ENCODE data around the gene KCNH6.

Gene KCNH6

DNA sequence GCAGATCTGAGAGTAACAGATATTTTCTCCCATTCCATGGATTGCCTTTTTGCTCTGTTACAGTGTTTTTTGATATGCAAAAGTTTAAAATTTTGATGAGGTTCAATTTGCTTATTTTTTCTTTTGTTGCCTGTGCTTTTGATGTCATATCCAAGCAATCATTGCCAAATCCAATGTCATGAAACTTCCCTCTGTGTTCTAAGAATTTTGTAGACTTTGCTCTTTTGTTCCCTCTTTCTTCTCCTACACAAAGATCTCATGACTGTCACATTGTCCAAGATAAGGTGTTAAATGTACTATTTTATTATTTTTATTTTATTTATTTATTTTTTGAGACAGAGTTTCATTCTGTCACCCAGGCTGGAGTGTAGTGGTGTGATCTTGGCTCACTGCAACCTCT lies 18.9 kb upstream of the KCNH6 start (continued):
- TF ChIP-seq, protein P1, sequence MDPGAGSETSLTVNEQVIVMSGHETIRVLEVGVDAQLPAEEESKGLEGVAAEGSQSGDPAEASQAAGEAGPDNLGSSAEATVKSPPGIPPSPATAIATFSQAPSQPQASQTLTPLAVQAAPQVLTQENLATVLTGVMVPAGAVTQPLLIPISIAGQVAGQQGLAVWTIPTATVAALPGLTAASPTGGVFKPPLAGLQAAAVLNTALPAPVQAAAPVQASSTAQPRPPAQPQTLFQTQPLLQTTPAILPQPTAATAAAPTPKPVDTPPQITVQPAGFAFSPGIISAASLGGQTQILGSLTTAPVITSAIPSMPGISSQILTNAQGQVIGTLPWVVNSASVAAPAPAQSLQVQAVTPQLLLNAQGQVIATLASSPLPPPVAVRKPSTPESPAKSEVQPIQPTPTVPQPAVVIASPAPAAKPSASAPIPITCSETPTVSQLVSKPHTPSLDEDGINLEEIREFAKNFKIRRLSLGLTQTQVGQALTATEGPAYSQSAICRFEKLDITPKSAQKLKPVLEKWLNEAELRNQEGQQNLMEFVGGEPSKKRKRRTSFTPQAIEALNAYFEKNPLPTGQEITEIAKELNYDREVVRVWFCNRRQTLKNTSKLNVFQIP (CRISPR knock-in tag; IDR thresholded peaks at IDR 0.05; ENCODE audit: borderline replicate concordance, low read depth), result no peak
- TF ChIP-seq RARB (CRISPR knock-in tag; IDR thresholded peaks at IDR 0.05), result no peak
- no peak for TF ChIP-seq ZNF8 (CRISPR knock-in tag; IDR thresholded peaks at IDR 0.05)

DNA sequence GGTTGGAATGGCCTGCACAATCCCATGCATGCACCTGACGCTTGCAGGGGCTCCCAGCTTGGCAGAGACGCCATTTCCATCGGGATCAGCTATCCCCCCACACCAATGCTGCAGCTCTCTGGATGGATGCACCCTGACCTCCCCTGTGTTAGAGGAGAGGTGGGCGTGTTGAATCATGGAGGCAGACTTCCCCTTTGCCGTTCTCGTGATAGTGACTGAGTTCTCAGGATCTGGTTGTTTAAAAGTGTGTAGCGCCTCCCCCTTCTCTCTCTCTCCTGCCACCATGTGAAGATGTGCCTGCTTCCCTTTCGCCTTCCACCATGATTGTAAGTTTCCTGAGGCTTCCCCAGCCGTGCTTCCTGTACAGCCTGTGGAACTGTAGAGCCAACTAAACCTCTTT lies 17.8 kb upstream of the KCNH6 start:
- TF ChIP-seq, protein P2, sequence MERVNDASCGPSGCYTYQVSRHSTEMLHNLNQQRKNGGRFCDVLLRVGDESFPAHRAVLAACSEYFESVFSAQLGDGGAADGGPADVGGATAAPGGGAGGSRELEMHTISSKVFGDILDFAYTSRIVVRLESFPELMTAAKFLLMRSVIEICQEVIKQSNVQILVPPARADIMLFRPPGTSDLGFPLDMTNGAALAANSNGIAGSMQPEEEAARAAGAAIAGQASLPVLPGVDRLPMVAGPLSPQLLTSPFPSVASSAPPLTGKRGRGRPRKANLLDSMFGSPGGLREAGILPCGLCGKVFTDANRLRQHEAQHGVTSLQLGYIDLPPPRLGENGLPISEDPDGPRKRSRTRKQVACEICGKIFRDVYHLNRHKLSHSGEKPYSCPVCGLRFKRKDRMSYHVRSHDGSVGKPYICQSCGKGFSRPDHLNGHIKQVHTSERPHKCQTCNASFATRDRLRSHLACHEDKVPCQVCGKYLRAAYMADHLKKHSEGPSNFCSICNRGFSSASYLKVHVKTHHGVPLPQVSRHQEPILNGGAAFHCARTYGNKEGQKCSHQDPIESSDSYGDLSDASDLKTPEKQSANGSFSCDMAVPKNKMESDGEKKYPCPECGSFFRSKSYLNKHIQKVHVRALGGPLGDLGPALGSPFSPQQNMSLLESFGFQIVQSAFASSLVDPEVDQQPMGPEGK (CRISPR knock-in tag; IDR thresholded peaks at IDR 0.05; ENCODE audit: borderline replicate concordance), result no peak
- TF ChIP-seq ISL1 (CRISPR knock-in tag; IDR thresholded peaks at IDR 0.05), result no peak
- TF ChIP-seq ZNF8 (CRISPR knock-in tag; IDR thresholded peaks at IDR 0.05), result no peak
- TF ChIP-seq, protein P1 (CRISPR knock-in tag; IDR thresholded peaks at IDR 0.05; ENCODE audit: borderline replicate concordance, low read depth), result no peak
- no peak for TF ChIP-seq ZC3H10 (CRISPR knock-in tag; IDR thresholded peaks at IDR 0.05)
- no peak for TF ChIP-seq SNAI2 (CRISPR knock-in tag; IDR thresholded peaks at IDR 0.05)
- no peak for TF ChIP-seq ZNF565 (CRISPR knock-in tag; conservative IDR thresholded peaks at IDR 0.05; ENCODE audit: low read depth)
- ATAC-seq, result no peak

DNA sequence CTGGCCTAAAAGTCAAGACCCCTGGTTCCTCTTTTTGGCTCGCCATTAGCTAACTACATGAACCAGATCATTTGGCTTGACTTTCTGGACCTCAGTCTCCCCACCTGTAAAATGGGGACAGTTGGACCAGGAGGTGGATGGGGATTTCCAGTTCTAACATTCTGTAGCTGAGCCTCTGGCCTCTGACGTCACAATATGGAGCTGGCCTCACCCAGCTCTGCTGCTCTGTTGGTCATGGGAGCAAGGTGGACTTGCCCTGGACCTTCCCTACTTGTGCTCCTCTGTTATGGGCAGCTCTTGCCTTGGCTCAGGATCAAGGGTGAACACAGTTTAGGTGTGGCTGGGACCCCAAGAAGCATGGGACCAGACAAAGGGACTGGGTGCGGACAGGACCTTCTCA lies 16.5 kb upstream of the KCNH6 start:
- no peak for ATAC-seq
- no peak for TF ChIP-seq ARNTL (CRISPR knock-in tag; IDR thresholded peaks at IDR 0.05; ENCODE audit: borderline replicate concordance, low read depth)

DNA sequence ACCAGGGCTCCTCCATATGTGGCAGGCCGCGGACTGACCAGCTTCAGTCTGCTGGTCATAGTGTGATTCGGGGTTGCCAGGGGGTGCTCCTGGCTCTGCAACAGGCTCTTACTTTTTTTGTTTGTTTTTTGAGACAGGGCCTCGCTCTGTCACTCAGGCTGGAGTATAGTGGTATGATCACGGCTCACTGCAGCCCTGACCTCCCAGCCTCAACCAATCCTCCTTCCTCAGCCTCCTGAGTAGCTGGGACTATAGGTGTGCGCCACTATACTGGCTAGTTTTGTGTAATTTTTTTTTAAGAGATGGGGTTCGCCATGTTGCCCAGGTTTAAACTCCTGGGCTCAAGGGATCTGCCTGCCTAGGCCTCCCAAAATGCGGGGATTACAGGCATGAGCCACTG lies 11.8 kb upstream of the KCNH6 start:
- ATAC-seq, result no peak
- TF ChIP-seq ESRRG (CRISPR knock-in tag; IDR thresholded peaks at IDR 0.05), result no peak
- TF ChIP-seq ARNTL (CRISPR knock-in tag; IDR thresholded peaks at IDR 0.05; ENCODE audit: borderline replicate concordance, low read depth), result no peak
- TF ChIP-seq ISL1 (CRISPR knock-in tag; IDR thresholded peaks at IDR 0.05), result no peak
- TF ChIP-seq ZNF565 (CRISPR knock-in tag; conservative IDR thresholded peaks at IDR 0.05; ENCODE audit: low read depth), result no peak

DNA sequence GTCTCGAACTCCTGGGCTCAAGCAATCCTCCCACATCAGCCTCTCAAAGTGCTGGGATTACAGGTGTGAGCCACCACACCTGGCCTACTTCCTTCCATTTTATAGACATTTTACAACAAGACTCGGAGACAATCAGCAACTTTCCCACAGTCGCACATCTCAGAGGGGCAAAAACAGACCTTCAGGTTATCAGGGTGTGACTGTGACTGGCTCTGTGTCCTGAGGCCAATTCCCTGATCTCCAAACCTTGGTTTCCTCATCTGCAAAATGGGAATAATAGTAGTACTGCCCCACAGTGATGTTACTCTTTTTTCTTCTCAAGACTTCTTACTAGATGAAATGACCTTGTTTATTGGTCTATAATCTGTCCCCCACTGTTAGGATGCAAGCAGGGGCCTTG lies 10.8 kb upstream of the KCNH6 start:
- TF ChIP-seq ZFP30 (CRISPR knock-in tag; IDR thresholded peaks at IDR 0.05), result no peak
- TF ChIP-seq, protein P2 (CRISPR knock-in tag; IDR thresholded peaks at IDR 0.05; ENCODE audit: borderline replicate concordance), result no peak
- TF ChIP-seq ZC3H10 (CRISPR knock-in tag; IDR thresholded peaks at IDR 0.05), result no peak
- TF ChIP-seq ZNF70 (CRISPR knock-in tag; IDR thresholded peaks at IDR 0.05), result no peak
- TF ChIP-seq, protein P1 (CRISPR knock-in tag; IDR thresholded peaks at IDR 0.05; ENCODE audit: borderline replicate concordance, low read depth), result no peak
- TF ChIP-seq CSDC2 (CRISPR knock-in tag; IDR thresholded peaks at IDR 0.05), result no peak
- TF ChIP-seq GLIS3 (CRISPR knock-in tag; IDR thresholded peaks at IDR 0.05), result no peak
- TF ChIP-seq ZNF8 (CRISPR knock-in tag; IDR thresholded peaks at IDR 0.05), result no peak
- TF ChIP-seq, protein P3, sequence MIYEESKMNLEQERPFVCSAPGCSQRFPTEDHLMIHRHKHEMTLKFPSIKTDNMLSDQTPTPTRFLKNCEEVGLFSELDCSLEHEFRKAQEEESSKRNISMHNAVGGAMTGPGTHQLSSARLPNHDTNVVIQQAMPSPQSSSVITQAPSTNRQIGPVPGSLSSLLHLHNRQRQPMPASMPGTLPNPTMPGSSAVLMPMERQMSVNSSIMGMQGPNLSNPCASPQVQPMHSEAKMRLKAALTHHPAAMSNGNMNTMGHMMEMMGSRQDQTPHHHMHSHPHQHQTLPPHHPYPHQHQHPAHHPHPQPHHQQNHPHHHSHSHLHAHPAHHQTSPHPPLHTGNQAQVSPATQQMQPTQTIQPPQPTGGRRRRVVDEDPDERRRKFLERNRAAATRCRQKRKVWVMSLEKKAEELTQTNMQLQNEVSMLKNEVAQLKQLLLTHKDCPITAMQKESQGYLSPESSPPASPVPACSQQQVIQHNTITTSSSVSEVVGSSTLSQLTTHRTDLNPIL (CRISPR knock-in tag; IDR thresholded peaks at IDR 0.05; ENCODE audit: low read depth), result no peak
- TF ChIP-seq ZFP3 (CRISPR knock-in tag; IDR thresholded peaks at IDR 0.05), result no peak
- ATAC-seq, result no peak

Data from SK-N-SH treated with all-trans-retinoic acid at 6 μM for 48 hours (cell line).